Measurements from ENCODE around the gene CYP4X1.
"Not testable (repeated sequence)": the region's sequence is repeated elsewhere in the genome, so short reads cannot be mapped to it uniquely, and the experiment has no call there.

Gene CYP4X1, protein sequence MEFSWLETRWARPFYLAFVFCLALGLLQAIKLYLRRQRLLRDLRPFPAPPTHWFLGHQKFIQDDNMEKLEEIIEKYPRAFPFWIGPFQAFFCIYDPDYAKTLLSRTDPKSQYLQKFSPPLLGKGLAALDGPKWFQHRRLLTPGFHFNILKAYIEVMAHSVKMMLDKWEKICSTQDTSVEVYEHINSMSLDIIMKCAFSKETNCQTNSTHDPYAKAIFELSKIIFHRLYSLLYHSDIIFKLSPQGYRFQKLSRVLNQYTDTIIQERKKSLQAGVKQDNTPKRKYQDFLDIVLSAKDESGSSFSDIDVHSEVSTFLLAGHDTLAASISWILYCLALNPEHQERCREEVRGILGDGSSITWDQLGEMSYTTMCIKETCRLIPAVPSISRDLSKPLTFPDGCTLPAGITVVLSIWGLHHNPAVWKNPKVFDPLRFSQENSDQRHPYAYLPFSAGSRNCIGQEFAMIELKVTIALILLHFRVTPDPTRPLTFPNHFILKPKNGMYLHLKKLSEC

DNA sequence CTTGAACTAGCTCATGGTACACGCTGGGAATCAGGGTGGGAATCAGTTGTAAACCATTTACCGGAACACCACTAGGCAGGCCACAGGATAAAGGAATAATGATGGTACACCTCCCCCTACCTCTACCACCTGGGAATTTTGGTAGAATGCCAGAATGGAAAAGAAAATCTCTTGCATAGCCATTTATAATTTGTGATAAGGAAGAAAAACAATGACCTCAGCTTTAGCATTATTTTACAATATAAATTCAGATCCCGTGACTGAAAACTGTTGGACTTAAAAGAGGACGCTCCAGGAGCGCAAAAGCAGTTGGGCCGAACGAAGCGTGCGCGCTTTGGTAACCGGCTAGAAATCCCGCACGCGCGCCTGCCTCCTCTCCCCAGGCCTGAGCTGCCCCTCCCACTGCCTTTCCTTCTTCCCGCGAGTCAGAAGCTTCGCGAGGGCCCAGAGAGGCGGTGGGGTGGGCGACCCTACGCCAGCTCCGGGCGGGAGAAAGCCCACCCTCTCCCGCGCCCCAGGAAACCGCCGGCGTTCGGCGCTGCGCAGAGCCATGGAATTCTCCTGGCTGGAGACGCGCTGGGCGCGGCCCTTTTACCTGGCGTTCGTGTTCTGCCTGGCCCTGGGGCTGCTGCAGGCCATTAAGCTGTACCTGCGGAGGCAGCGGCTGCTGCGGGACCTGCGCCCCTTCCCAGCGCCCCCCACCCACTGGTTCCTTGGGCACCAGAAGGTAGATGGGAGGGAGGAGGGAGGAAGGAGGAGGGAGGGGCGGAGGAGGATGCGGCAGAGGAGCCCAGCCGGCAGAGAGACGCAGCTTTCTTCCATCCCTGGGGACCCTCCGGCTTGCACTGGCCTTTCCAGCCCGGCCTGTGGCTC, at the start of gene CYP4X1:
Gene CYP4X1 (plus strand): TSS at position 402 of the 873 bp plus-strand sequence. CDS start 149 bp downstream, at position 551.
- FAIRE-seq (no peak), DNase-seq (ENCODE audit: insufficient read length, low spot score) (no peak)

DNA sequence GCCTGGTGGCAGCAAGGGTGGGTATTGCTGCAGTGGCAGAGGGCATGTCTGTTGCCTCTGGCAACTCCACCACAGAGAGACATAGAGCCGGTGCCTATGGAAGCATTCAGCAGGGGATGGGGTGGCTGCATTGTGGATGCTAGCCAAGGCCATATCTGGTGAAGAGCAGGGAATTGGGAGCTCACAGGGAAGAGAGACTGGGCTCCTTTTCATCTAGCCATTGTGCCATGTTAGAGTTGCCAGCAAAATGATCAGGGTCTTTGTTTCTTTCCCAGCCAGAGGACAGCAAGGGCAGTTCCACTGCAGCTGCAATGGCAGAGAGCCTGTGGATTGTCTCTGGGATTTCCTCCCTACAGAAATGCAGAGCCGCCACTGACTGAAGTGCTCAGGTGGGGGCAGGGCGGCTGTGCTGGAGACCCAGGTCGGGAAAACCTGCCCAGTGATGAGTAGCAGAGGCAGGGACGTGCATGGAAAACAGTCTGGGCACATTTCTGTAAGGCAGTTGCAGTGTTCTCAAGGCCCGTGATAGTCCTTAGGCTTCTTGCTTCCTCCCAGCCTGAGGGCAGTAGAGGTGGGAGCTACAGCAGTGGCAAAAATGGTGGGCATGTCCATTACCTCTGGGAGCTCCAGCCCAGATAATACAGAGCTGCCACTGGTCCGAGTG, 40.2 kb upstream of the CYP4X1 start:
- FAIRE-seq (no peak), DNase-seq (ENCODE audit: insufficient read length, low spot score) (no peak)

DNA sequence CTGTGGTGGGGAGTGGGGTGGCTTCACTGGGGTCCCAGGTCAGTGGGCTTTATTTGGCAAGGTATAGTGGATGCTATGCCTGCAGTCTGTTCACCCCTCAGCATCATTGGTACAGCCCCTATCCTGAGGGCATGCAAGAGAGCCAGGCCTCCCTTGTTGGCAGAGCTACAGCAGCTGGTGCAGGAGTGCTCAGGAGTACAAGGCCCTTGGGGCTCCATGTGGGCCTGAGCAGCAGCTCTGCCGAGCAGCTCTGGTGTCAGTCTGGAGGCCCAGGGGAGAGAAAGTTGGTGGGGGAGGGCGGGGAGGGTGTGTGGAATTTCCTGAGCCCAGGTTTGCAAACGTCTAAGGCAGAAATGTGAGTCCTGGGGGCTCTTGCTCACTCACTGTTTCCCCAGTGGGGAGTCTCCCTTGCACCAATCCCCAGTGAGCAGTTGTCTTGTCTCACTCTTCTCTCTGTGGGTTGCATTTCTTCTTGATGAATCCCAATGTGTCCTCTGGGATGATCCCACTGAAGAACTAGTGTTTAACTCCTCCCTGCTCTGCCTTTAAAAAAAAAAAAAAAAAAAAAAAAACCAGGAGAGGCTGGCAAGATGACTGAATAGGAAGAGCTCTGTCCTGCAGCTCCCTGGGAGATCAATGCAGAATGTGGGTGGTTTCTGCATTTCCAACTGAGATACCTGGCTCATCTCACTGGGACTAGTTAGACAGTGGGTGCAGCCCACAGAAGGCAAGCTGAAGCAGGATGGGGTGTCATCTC, 39.5 kb upstream of the CYP4X1 start:
- FAIRE-seq: no peak
- DNase-seq (ENCODE audit: insufficient read length, low spot score): no peak

DNA sequence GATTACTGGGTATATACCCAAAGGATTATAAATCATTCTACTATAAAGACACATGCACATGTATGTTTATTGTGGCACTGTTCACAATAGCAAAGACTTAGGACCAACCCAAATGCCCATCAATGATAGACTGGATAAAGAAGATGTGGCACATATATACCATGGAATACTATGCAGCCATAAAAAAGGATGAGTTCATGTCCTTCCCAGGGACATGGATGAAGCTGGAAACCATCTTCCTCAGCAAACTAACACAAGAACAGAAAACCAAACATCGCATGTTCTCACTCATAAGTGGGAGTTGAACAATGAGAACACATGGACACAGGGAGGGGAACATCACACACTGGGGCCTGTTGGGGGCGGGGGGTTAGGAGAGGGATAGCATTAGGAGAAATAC, 32.9 kb upstream of the CYP4X1 start:
- DNase-seq (ENCODE audit: insufficient read length, low spot score); FAIRE-seq: not testable (repeated sequence)

DNA sequence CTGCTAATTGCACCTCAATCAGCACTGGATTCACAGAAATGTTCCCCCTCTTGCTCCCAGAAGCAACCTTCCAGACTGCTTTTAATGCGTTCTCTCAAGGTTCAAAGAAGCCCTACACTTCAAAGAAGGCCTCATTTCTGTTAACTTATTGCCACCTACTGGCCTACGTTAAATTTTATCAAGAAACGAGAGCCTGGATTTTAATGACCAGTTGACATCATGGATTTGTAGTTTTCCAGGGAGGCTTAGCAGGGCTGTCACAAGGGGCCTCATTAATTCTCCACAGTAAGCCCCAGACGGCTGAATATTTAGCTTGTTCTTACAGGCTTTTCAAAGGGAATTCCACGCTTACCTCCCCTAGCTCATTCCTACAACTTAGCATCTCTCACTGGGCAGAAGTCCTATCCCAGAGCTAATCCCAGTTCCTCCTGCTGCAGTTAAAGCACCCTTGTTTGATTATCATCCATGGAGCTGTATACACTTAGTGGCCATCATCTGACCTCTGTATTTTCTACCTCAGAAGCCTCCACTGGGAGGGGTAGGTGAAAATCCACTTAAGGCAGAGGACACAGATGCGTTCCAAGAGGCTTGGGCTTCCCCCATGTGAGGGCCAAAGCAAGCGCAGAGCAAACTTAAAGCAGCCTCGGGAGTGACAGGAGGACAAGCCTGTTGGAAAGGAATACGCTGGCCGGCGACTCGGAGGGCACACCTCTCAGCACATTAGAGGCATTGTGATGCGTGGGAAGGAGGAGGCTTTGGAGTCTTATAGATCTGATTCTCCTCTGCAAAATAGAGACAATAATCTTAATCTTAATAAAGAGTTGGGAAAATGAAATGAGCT, 32.2 kb upstream of the CYP4X1 start:
- DNase-seq (ENCODE audit: insufficient read length, low spot score) (no peak), FAIRE-seq (no peak)

DNA sequence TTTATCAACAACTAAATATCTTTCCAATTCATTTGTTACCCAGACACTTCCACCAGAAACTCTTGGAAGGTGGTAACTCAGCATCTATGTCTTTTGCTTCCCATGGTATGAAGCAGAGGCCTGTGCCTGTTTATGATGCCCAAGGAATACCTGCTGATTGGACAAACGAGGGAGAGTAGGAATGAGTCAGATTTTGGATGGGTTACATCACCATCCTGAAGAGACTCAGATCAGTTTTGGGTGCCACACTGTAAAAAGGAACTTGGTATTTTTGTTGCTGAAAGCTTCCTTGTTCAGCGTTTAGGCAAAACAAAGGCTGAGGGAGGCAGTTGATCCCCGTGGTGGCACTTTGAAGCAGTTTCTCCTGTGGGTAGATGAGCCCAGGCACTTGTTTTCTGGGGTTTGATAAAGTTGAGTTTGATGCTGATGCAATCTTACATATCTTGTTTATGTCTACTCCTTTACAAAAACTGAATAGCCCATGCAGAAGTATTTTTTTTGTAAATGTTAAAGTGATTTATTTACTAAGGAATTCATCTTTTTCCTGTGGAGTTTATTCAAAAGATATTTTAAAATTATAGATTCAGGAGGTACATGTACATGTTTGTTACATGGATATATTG, 26.7 kb upstream of the CYP4X1 start:
- no peak for DNase-seq (ENCODE audit: insufficient read length, low spot score)
- FAIRE-seq: no peak

DNA sequence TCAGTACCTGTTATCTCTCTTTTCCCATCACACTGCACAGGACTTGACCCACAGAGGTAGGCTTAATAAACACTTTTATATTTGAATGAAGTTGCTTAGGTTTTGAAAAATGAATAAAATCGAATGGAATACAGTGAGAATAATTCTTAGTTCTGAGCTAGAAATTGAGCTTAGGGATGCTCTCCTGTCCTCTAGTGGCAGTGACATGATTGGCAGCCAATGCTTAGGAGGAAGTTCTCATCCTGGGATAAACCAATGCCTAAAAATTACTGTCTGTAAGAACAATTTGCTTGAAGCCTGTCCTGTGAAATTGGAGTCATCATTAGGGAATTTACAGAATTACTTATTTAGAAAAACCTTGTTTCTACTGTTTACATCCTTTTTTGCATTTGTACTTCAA, 21.3 kb upstream of the CYP4X1 start:
- FAIRE-seq (no peak), DNase-seq (ENCODE audit: insufficient read length, low spot score) (no peak)

DNA sequence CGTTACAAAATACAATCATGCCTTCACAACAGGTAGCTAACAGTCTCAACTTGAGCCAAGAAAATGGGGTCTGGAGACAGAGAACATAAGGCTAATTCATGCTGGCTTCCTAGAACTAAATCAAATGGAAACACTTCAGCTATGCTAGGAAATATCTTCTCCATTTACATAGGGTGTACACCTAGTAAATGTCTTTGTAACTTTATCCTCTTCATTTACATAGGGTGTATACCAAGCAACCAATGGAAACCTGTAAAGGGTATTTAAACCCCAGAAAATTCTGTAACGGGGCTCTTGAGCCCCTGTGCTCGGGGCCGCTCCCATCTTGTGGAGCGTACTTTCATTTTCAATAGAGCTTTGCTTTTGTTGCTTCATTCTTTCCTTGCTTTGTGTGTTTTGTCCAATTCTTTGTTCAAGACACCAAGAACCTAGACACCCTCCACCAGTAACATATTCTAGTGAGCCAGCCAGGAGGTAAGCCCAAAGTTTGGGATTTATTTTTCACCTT, 19.5 kb upstream of the CYP4X1 start:
- no peak for FAIRE-seq
- DNase-seq (ENCODE audit: insufficient read length, low spot score): no peak

DNA sequence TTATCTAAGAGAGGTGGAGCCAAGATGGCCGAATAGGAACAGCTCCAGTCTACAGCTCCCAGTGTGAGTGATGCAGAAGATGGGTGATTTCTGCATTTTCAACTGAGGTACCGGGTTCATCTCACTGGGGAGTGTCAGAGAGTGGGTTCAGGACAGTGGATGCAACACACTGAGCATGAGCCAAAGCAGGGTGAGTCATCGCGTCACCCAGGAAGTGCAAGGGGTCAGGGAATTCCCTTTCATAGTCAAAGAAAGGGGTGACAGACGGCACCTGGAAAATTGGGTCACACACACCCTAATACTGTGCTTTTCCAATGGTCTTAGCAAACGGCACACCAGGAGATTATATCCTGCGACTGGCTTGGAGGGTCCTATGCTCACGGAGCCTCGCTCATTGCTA, 17.0 kb upstream of the CYP4X1 start:
- not testable (repeated sequence) for DNase-seq (ENCODE audit: insufficient read length, low spot score); FAIRE-seq

DNA sequence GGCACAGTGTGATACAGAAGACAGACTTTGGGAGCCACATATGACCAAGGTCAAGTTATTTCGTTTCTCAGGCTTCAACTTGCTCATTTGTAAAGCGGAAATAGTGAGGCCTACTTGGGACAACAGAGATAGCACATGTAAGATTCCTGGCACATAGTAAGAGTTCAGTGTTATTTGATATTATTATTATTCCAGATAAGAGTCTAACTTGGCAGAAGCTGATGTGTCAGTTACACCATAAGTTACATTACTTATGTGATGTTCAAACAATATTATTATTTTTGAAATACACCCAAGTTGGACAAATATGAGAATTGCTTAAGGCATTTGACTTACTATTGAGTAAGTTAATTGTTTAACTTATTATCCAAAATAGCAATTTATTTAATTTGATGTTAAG, 10.2 kb upstream of the CYP4X1 start:
- FAIRE-seq (no peak), DNase-seq (ENCODE audit: insufficient read length, low spot score) (no peak)

DNA sequence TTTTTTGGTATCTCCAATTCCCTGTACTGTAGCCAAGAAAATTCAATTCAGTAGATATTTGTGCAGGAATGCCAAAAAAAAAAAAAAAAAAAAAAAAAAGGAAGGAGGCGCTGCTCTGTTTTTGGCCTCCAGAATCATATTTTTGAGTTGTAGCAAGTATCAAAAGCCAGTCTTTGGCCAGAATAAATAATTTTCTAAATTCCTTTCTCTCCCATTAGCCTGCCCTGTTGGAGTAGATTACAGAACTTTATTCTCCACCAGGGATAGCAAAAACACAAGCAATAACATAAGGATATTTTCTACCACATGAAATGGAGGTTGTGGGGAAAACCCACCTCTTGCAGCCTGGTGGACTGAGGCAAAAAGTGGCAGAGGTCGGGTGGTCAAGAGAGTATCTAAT, 2.4 kb upstream of the CYP4X1 start:
- no peak for FAIRE-seq

DNA sequence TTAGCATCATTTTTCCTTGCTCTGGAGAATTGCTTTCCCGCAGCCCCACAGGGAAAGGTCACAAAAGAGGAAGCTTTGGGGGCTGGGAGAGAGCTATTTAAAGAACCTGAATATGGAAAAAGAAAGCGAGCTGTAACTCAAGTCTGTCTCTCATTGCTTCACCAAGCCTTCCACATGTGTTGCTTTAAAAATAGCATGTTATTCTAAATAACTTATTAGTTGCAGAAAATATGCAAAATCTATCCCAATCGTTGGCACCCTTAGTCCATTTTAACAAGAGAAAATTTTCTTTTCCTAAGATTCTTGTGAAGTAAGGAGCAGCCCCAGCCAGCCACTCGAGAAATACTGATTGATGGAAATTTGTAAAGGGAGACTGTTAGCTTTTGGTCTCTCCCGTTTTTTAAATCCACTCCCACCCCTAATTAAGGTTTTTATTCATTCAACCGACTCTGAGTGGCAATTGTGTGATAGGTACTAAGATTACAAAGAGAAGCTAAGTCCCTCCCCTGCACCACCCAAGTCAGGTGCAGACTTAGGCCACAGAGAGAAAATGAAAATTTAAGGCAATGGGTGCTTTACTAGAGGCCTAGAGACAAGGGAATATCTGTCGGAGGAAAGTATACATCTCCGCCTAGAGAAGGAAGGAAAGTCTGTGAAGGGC, 802 bp downstream of the CYP4X1 start:
- DNase-seq (ENCODE audit: insufficient read length, low spot score) (no peak), FAIRE-seq (no peak)

More for the DNA sequence above, 2.4 kb upstream of the CYP4X1 start:
- DNase-seq (ENCODE audit: insufficient read length, low spot score): no peak

DNA sequence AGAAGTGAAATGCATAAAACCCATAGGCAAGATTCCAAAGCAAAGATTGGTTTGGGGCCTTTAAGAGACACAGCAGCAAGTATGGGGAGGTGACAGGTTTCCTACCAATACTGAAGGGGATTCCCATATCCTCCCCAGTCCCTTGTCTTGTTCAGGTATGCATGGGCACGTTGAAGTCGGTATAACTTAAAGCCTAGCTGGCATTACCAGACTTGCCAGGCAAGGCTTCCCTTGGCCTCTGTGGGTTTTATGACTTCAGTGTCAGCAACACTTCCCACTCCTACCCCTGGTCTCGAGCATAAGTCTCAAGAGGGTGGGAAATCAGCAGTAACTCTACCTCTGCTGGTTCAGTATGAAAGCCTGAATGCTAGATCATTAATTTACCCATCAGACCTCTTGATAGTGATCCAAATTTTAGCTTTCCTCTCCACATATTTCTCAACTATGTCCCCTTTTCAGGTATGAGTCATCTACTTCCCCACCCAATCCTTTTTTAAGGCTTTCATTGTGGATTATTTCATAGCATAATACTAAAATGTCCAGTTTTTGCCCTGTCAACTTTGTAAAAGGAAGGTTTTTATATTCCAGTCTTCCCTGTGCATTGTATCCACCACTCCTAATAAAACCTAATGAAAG, 6.8 kb downstream of the CYP4X1 start:
- FAIRE-seq: no peak
- DNase-seq (ENCODE audit: insufficient read length, low spot score): no peak

DNA sequence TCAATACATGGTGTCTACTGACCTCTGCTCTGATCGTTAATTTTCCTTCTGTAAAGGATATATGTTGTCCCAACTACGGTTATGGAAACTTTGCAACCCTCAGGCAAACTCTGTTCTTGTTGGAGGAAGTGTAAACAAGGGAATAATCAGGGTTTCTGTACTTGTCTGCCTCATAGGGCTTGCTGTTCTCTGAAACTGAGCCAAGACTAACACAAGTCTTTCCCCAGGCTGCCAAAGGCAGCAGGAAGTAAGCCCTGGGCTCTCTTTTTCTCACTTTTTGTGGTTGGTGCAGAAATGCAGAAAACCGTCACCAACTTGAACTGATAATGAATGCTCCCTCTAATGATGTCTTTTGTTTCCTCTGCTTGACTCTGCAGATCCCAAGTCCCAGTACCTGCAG, 7.6 kb downstream of the CYP4X1 start:
- DNase-seq (ENCODE audit: insufficient read length, low spot score): no peak
- no peak for FAIRE-seq

DNA sequence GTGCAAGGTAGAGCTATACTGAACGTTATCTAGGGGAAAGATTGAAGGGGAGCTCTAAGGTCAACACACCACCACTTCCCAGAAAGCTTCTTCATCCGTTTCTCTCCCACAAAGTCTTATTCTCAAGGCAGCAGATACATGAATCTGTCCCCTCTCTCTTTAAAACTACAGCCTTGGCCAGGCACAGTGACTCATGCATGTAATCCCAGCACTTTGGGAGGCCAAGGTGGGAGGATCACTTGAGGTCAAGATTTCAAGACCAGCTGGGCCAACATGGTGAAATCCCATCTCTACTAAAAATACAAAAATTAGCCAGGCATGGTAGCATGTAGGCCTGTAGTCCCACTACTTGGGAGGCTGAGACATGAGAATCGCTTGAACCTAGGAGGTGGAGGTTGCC, 8.1 kb downstream of the CYP4X1 start:
- DNase-seq (ENCODE audit: insufficient read length, low spot score) (no peak), FAIRE-seq (no peak)

DNA sequence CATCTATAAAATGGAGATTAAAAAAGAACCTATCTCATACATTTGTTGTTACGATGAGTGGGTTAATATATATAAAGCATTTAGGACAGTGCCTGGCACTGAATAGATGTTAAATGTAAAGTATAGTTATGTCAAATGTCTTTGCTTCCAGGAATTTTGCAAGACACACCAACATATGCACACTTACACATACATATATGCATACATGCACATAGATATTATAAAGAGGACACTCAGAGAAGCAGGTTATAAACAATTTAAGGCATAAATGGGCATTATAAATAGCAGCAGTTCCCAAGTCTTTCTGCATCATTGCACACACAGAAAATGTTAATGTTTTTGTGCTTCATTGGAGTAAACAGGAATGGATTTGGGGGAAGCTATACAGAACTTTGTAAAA, 13.3 kb downstream of the CYP4X1 start:
- DNase-seq (ENCODE audit: insufficient read length, low spot score): no peak
- no peak for FAIRE-seq

DNA sequence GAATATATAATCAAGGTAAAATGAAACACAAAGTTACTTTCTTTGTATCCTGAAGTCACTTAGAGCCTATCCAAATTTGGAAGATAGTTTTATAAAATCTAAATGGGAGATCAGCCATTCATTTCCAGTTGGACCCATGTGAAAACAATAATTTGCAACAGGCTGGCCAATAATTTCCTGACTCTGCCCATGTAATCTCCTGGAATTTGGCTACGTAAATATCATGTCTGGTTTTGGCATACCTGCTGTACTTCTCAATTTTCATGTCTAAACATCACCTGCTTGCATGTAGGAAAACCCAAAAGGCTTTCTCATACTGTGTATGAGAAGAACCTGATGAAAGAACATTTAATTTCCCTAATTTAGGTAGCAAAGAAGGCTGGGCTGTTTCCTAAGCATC, 35.9 kb downstream of the CYP4X1 start:
- FAIRE-seq (no peak), DNase-seq (ENCODE audit: insufficient read length, low spot score) (no peak)

DNA sequence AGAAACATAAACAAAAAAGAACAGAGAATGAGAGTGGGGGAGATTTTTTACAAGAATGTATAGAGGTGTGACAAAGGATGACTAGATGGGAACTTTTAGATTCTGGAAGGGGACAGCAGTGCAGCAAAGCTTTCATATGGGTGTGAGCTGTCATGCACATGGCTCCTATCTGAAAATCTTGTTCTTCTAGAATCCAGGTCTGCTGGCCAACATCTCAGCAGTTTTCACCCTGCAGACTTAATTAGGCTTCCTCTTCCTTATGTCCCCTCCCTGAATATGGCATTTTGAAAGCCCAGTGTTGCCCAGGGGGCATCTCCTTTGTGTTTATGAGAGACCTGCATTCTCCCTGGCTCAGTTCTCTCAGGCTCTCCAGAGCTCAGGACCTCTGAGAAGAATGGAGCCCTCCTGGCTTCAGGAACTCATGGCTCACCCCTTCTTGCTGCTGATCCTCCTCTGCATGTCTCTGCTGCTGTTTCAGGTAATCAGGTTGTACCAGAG, 43.7 kb downstream of the CYP4X1 start, which contains the start of gene CYP4Z1:
Gene CYP4Z1 (plus strand): TSS at position 135 of the 498 bp plus-strand sequence. CDS start 260 bp downstream, at position 395.
- FAIRE-seq: no peak
- no peak for DNase-seq (ENCODE audit: insufficient read length, low spot score)

Measured in GM19239 (cell line).